ENCODE measurements around the gene SMARCE1. TPM values are rescaled to one million over a fixed set of nuclear protein-coding genes. Genes with fewer than 3 reads are reported as not detected.
A peak's percentile ranks its signal among the peaks of the same experiment; 100 is the strongest.

Gene SMARCE1
- total RNA-seq, 1 donor from 2014 or later, result 130 TPM

GRCh38 chr17:40612599-40613244 is 34.9 kb downstream of the SMARCE1 start:
- DNase-seq (ENCODE audit: low read depth), result no peak

DNA sequence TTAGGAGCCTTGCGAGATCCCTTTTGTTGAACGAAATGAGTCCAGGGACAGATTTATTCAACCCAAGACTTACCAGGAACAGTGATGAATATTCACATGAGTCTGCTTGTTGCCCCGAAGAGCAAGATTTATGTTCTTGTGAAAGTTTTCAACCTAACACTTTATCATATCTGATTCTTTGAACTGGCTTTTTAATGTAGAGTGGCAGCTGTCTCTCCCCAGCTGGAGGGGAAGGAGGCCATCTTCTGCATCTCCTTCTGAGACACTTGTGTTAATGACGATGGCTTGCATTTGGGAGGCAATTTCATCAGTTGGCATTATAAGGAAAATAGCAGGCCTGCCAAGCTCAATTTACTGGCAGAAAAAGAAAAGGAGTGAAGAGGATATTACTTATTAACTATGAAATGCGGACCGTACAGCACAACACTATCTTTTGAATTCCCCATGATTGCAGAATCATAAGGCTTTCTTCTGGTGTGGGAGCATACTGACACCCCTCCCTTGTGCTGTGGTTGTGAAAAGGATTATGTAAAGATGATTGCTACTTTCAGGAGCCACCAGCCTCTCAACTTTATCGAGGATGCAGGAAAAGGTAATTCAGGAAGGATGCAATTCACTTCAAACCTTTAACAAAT is 35.7 kb downstream of the SMARCE1 start:
- no peak for DNase-seq (ENCODE audit: low read depth)

DNA sequence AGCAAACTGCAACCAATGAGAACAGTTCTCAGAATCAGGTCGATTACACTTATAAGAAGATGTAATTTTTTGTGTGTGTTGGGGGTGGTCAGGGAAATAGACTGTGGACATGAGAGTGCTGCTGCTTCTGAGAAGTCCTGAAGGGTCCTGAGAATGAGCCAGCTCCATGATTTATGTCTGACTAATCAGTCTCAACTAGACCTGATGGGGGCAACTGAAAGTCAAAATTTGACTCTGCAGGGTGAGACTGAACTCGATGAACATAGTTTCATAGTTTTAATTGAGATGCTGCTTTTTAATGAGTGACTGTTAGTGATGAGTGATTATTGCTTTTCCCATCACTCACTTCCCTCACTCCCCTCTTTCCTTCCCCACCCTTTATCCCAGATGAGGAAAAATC is 37.3 kb downstream of the SMARCE1 start:
- DNase-seq (ENCODE audit: low read depth), result no peak

- DNase-seq (ENCODE audit: low read depth), result no peak
These were observed 39.5 kb downstream of the SMARCE1 start for GRCh38 chr17:40608061-40608581.

- no peak for DNase-seq (ENCODE audit: low read depth)
These were observed 40.0 kb downstream of the SMARCE1 start for GRCh38 chr17:40607641-40608040.

DNA sequence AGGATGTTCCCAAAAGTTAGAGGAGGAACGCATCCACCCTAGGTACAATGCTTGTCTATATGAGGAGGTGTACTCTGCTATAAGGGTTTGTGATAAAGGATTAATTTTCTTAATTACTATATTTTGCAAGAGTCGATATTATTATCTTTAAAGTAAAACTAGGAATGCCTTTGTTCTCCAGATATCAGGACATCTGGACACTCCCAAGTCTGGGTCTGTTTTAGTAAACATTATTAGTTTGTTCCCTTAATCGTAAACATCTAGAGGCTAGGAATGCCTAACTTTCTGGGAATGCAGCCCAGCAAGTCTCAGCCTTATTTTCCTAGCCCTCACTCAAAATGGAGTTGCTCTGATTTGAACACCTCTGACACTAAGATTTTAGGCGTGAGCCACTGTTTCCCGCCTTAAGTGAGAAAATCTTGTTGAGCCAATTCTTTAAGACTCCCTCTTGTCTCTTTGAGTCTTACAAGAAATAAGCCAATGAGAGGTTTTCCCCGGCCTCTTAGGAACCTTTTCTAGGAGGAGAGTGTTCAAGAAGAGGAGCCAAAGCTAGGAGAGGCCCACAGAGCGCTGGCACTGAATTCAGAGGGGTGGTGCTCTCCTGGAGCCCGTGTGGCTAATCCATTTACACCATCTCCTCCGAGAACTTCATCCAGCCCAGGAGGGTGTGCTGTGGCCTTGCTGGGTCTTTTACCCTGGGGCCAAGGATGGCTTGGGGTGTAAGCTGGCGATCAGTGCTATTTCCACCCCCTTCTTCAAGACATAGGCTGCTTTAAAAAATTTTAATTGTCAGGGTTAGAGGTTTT is 40.9 kb downstream of the SMARCE1 start:
- no peak for DNase-seq (ENCODE audit: low read depth)

DNA sequence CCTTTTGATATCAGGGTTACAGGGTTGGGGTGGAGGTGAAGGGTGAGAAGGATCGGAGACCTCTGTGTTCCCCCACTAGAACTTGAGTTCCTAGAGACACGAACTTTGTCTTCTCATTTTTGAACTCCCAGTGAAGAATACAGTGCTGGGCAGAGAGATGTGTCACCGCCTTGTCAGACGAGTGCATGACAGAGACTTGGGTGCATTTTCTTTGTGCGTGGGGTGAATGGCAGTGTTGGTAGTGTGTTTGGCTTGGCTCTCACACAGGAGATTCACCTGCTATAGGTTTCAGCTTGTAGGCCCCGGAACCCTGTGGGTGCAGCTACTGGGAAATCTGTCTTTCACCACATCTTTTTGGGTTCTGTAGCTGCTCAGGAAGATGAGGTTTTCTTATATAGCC is 42.3 kb downstream of the SMARCE1 start:
- DNase-seq (ENCODE audit: low read depth), result no peak

DNA sequence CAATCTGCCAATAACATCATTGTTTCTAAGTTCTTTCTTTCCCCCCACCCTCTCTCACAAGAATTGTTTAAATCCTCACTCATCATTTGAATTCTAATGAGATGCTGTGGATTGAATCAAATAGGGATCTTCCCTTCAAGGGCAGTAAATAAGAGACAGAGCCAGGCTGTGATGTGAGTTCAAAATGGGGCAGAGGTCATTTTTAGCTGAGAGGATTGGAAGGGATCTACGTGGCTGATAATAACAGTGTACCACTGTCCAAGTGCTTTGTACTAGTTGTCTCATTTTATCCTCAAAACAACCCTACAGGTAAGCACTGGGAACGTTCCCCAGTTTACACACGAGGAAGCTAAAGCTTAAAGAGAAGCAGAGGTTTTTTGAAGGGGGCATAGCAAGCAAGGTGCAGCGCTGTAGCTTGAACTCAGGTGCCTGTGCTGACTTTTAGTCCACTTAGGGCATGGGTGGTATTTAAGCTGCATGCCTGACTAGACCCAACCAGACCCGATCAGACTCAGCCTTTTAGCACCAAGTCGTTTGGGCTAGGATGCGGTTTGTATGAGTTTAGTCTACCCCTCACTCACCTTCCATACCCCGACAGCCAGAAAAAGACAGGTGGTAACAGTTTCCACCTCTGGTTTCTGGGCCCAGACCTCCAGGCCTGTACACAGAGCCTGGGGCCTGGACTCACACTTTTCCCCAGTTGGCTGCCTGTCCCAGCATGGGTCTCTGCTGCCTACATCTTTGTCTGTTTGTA is 43.1 kb downstream of the SMARCE1 start:
- no peak for DNase-seq (ENCODE audit: low read depth)

DNA sequence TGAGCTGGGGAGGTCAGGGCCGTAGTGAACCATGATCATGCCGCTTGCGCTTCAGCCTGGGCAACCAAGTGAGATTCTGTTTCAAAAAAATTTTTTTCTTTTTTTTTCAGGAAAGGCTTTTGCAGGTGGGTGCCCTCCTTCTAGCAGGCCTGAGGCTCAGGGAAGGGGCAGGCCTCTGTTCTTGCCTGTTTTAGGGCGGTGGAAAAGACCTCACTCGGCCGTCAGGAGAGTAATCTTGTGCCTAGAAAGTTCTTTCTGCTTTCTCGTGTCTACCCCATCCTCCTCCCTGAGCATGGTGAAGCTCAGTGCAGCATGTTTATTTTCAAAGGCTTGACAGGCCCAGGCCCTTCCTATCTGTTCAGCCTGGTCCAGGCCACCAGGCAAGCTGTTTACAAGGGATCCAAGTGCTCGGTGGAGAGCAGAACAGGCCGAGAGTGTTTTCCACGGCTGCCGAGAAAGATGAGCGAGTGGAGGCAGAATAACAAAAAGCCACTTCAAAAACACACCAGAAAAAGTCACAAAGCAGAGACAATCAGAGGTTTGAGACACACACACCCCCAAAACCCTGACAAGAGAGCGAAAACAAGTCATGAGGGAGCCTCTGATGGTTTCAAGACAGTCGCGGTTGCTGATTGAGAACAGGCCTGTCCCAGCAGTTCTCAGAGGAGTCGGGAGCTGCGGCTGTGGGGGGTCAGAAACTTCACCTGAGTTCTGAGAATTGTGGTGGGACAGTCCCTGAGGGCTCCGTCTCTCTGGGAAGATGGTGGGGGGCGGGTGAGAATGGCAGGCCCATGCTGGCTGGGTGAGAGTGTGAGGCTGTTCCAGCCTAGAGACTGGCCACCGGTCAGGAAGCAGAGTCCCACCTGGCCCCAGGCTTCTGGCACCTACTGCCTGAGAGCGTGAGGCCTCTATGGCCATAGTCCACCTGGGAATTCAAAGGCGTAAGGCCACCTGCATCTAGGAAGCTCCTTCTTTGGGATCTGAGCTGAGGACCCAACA is 44.9 kb downstream of the SMARCE1 start:
- no peak for DNase-seq (ENCODE audit: low read depth)

- DNase-seq (ENCODE audit: low read depth), result no peak
These were observed 47.1 kb downstream of the SMARCE1 start for GRCh38 chr17:40600486-40601046.

DNA sequence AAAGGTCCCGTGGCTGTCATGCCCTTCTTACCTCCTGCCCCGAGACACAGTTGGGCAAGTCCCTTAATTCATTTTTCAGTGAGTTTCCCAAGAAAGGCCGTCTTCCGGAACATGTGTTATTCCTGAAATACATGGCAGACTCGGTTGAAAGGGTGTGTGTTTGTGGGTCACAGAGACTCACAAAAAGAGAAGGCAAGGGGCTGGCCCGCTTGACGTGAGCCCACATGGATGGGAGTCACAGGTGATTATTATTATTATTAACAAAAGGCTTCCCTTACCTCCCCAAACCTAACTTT is 48.2 kb downstream of the SMARCE1 start:
- no peak for DNase-seq (ENCODE audit: low read depth)

DNA sequence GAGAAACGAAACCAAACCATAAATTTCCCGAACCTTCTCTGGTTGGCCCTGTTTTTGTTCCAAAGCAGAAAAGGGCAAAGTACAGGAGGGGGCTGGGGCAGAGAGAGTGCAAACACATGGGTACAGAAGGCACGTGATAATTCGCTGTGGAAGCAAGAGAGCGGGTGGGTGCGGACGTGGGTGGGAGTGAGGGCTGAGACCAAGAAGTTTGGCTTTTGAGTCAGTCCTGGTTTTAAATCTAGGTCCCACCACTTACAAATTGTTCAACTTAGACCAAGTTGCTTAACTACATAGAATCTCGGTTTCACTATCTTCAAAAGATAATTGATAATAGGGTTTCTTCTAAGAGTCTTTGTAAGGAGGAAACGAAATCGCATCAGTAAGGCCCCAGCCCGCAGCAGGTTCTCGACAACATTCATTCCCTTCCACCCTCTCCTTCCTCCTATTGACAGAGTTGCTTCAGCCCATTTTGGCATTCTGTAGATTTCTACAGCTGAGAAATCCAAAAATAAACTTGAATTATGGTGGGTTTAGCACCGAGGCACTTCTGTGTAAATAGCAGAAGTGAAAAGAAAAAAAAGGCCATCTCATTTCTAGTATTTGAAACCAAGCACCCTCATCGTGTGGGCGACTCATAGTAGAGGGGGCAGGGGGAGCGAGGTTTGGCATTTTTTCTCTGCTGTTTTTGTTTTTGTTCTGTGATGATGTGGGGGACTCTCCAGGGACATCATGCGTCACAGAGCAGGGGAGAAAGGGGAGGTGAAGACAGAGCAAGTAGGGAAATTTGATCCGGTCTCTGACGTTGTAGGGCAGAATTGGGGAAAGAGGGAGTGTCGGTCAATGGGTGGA is 48.8 kb downstream of the SMARCE1 start:
- DNase-seq (ENCODE audit: low read depth), result peak; percentile 54

DNA sequence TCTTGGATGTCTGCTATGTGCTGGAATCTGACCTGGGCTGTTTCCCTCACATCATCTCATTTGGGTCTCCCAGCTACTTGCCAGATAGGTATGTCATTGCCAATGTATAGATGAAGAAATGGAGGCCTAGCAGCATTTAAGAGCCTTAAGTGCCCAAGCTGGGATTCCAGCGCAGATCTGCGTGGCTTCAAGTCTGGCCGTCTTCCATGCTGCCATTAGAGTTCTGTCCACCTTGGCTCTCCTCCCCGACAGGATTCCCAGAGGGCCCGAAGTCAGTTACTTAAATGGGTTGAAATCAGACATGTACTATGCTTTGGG is 49.4 kb downstream of the SMARCE1 start:
- DNase-seq (ENCODE audit: low read depth), result no peak

GRCh38 chr17:40597556-40598300 is 49.9 kb downstream of the SMARCE1 start:
- DNase-seq (ENCODE audit: low read depth), result no peak

DNA sequence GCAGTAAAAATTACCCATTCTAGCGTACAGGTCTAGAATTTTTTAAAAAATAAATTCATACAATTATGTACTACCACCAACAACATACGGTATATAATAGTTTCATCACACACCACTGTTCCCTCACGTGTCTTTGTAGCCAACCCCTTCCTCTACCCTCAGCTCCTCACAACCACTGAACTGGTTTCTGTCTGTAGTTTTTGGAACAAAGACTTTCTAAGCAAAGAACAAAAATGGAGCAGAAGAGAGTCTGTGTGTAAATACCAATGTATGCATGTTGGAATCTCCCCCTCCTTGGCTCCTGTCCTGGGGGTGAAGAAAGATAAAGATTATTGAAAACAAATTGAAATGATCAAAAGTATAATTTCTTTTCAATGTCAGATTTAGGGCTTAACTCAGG is 50.5 kb downstream of the SMARCE1 start:
- DNase-seq (ENCODE audit: low read depth), result no peak

- no peak for DNase-seq (ENCODE audit: low read depth)
These were observed 51.2 kb downstream of the SMARCE1 start for GRCh38 chr17:40596261-40596919.

- no peak for DNase-seq (ENCODE audit: low read depth)
These were observed 56.9 kb downstream of the SMARCE1 start for GRCh38 chr17:40590742-40591141.

DNA sequence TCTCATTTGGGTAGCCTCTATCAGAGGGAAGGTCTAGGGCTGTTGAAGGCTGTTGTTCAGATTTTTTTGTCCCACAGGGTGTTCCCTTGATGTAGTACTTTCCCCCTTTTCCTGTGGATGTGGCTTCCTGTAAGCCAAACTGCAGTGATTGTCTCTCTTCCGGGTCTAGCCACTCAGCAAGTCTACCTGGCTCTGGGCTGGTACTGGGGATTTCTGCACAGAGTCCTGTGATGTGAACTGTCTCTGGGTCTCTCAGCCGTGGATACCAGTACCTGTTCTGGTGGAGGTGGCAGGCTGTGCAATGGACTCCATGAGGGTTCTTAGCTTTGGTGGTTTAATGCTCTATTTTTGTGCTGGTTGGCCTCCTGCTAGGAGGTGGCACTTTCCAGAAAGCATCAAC is 59.1 kb downstream of the SMARCE1 start:
- no peak for DNase-seq (ENCODE audit: low read depth)

All from myocyte (in vitro differentiated cells).